RCC 7860 (cell line): ENCODE data around the gene UBAC2.
A peak's percentile ranks its signal among the peaks of the same experiment; 100 is the strongest.

Source experiments
- DNase-seq: peaks from one replicate; pipeline ENCODE4 v3.0.0-alpha.2; 2015; ENCODE audit warnings: low spot score
- FAIRE-seq: peaks from 2 replicates; lab custom pipeline; 2012; peaks lifted over from hg19 to GRCh38; lab: Jason Lieb, UNC

The UBAC2 gene

DNA sequence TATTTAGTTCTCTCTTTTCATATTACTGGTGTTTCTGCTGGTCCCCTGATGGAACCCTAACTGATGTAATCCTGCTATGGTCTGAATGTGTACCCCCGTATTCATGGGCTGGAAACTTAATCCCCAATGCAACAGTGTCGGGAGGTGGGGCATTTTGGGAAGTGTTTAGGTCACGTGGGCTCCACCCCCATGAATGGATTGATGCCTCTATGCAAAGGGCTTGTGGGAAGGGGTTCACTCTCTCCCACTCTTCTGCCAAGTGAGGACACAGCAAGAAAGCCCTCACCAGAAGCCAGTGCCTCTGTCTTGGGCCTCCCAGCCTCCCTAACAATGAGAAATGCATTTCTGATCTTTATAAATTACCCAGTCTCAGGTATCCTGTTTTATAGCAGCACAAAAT lies 21.2 kb upstream of the UBAC2 start:
- no peak for DNase-seq
- no peak for FAIRE-seq

DNA sequence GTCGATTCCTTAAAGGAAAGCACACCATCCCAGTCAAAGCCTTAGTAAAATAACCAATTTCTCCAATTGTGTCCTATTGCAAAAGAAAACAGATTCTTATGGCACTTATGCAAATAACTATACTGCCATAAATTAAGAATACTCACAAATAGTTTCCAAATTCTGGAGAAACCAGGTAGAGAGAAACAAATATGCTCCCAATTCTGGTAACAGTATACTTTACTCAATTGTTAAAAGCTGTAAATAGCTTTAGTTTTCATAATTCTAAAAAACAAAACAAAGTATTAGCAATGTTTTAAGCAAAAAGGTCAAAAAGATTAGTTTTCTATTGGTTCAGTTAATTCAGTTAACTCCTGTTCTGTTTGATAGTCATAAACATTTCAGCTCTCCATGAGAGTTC lies 18.2 kb upstream of the UBAC2 start:
- FAIRE-seq: no peak
- DNase-seq: no peak

- DNase-seq (no peak), FAIRE-seq (no peak)
These were observed 15.0 kb upstream of the UBAC2 start for GRCh38 chr13:99185606-99186005.

DNA sequence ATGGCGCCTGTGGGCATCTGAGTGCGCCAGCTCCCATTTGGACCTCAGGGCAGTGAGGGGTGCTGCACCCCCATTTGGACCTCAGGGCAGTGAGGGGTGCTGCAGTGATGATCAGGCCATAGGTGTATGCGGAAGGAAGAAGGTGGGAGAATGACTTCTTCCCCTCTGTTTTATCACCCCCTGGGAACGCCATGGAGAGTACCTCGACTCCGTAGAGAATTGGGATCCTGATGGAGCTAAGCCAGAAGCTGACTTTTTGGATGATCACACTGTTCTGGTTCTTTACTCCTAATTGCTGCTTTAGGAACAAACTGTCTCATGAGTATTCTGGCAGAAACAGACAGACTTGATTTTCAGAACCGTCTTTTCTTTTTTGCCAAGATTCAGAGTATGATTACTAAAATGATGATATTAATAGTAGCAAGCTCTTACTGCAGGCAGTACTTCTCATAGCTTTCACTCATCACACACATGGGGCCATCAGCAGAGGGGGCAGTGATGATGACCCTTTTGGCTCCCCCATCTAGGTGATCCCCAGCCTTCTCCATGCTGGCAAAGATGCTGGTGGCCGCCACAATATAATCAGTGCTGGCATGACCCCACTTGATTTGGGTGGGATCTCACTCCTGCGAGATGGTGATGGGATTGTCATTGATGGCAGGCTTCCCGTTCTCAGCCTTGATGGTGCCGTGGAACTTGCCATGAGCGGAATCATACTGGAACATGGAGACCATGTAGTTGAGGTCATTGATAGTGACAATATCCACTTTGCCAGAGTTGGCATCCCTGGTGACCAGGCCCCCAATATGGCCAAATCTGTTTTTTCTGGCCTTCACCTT lies 10.3 kb upstream of the UBAC2 start:
- no peak for FAIRE-seq
- no peak for DNase-seq

DNA sequence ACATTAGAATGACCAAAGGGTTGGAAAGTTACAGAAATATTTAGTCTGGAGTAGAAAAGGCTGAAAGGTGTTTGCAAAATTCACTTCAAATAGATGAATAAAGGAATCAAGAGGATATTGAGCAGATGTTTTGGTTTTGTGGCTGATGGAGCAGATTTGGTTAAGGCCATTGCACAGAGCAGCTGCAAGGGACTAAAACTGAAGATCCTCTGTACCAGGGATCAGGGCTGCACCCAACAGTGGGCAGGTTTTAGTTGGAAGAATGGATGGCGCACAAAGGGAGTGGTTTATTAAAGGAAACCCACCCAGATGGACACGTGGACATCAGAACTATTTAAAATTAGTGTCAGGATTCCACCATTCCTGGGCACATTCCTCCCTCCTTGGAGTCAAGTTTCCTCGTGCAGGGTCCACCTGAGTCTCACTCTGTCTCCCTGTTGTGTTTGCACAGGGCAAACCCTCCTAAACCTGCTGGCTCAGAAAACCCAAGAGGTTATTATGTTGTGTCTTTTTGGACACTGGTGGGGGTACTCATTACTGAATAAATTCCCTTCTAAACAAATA lies 9.2 kb upstream of the UBAC2 start:
- no peak for DNase-seq

DNA sequence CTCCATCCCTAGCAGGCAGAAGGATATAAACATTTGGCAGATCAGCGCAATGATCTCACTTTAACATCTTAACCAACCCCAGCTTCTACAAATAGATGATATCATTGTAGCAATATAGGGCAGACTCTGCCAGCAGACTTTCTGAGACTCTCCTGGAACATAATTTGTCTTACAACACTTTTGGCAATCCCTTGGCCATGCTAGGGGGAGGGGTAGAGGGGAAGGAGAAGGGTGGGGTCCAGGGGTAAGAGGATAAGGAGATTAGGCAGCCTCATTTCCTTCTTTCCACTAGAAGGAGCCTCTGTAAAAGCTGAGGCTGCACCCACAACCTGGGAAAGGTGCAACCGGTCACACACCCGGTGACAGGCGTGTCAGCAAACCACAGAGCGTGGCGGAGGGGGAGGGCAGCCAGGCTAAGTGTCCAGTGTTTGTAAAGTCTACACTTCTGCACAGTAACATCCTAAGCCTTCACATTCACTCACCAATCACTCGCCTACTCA lies 8.7 kb upstream of the UBAC2 start:
- FAIRE-seq (no peak), DNase-seq (peak; percentile 13)

More for the DNA sequence above, 9.2 kb upstream of the UBAC2 start:
- no peak for FAIRE-seq

DNA sequence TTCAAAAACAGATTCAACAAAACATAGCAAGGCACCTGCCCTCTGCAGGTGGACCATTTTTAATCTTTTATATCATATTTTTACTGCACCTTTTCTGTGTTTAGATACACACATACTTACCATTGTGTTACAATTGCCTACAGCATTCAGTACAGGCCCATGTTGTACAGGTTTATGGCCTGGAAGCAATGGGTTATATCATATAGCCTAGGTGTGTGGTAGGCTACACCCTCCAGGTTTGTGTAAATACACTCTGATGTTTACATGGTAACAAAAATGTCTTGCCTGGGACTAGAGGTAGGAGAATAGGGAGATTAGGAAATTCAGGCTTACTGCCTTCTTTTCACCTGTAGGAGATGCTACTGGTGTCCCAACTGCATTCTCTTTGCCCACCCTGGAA lies 8.2 kb upstream of the UBAC2 start:
- FAIRE-seq (no peak), DNase-seq (no peak)

- no peak for FAIRE-seq
- no peak for DNase-seq
These were observed 7.5 kb upstream of the UBAC2 start for GRCh38 chr13:99193152-99193551.

GRCh38 chr13:99196466-99197116 lies 4.1 kb upstream of the UBAC2 start:
- no peak for FAIRE-seq
- no peak for DNase-seq

GRCh38 chr13:99197117-99197651 lies 3.5 kb upstream of the UBAC2 start:
- no peak for DNase-seq
- FAIRE-seq: no peak

GRCh38 chr13:99199541-99200431 lies 868 bp upstream of the UBAC2 start:
- no peak for DNase-seq
- FAIRE-seq: no peak

DNA sequence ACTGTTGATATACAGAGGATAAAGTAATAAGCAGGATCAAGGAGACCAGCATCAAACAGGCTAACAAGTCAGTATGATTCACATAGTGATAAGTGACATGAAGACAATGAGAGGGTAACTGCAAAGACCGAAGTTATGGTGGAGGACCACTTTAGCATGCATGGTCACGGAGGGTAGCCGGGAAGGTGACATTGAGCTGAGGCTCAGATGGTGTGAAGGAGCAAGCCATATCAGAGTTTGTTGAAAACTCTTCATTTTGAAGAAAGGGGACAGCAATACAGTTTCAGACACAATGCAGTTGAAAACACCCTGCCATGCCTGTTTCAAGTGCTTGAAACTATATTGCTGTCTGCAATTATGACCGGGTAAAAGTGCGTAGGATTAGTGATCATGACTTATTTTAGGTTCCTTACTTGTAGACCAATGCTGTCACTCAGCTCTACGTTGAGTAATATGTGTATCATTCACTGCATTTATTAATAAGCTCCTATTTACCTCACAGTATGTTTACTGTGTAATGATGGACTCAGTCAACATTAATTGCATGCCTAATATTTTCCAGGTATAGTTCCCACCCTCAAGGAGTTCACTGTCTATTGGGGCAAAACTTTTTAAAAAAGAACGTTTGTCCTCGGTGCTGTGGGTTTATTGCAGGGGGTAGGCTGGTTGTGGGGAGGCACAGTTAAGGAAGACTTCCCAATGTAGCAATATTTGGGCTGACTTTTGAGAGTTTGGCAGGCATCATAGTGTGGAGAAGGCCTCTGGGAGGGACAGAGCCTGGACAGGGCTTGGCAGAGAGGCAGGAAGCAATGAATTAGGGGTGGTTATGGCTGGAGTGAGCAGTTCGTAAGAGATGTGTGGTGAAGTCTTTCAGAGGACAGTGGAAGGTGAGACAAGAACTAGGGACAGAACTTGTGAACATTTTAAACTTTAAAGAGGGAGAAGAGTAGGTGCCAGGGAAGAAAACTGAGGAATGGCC lies 3.2 kb downstream of the UBAC2 start:
- FAIRE-seq: no peak

DNA sequence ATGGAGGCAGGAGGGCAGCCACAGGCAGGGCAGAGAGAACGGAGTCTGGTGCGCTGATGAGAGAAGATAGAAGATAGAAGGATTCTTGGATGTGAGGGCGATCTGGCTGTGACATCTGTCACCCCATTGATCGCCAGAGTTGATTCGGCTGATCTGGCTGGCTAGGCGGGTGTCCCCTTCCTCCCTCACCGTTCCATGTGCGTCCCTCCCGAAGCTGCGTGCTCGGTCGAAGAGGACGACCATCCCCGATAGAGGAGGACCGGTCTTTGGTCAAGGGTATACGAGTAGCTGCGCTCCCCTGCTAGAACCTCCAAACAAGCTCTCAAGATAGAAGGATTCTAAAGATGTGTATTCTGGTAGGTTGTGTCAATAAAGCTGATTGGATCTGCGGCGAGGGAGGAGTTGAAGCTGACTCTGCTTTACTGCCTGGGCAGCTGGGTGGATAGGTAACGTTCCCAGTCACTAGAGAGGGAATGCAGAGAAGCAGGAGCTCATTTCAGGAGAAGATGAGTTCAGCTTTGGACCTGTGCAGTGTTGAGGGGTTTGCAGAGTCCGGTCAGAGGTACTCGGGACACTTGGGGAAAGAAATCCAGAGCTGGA lies 5.1 kb downstream of the UBAC2 start:
- DNase-seq (no peak), FAIRE-seq (no peak)

More for the DNA sequence above, 3.2 kb downstream of the UBAC2 start:
- no peak for DNase-seq

DNA sequence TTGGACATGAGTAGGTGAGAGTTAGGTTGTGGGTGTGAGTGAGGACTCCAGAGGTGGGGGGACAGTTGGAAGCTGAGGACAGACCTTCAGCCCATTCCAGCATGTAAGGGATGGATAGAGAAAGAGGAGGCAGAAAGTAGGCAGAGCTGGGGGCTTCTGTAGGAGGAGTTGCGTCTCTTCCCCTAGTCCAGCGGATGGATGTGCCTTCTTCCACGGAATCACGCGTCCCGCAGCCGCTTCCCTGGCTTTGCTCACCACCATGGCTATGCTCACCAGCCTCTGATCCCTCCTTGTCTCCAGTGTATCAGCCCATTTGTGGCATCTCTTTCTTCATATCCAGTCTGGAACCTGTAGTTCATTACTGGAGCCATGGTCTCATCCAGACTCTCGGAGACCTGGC lies 5.6 kb downstream of the UBAC2 start:
- DNase-seq (no peak), FAIRE-seq (no peak)

DNA sequence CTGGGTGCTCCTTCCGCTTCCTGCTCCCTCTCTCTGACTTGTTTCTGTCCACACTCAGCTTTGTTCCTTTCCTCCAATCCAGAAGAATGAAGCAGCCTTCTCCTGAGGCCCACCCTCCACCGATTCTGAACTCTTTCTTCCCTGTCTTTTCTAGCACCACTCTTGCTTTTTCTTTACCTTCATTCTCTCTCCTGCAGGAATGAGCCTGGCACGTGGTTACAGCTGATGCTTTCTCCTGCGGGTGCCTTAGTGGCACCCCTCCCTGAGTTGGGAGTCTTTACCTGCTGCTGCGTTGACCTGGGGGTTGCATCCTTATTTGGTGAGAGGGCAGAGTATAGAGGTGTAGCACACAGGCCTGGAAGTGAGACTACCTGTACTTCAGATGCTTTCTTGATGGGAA lies 6.2 kb downstream of the UBAC2 start:
- DNase-seq (no peak), FAIRE-seq (no peak)

DNA sequence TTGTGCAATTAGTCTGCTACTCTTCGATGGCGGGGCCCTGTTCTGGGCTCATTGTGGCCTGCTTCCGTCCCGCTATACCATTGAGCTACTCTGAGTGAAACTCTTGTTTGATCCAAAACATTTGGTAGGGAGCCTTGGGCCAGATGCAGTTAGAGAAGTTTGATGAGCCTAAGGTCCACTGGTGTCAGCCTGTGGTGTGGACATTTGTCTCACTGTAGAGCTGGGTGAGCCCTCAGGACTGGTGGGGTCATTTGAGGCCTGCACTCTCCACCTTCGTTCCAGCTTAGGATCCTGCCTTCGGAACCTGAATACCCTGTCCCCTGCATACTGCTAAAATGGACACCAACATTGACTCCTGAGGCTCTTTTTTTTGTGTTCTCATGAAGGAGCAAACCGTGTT lies 6.9 kb downstream of the UBAC2 start:
- no peak for DNase-seq
- no peak for FAIRE-seq

DNA sequence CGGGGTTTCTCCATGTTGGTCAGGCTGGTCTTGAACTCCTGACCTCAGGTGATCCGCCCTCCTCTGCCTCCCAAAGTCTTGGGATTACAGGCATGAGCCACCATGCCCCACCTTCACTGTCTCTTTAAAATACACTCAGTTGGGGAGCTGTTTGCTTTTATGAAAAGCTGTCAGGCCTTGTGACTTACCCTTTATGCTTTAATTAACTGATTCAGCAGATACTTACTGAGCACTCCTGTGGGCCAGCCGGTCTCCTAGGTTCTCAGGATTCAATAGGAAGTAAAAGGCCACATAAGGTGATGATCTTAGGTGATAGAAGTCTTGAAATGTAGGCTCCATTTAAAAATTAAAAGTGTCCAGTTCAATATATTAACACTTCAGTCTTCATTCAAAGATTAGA lies 7.5 kb downstream of the UBAC2 start:
- FAIRE-seq: no peak
- no peak for DNase-seq

- DNase-seq (no peak), FAIRE-seq (no peak)
These were observed 8.3 kb downstream of the UBAC2 start for GRCh38 chr13:99208845-99209527.
